CD4-positive, alpha-beta T cell treated with Interleukin-17A for 4 hours (primary cell): ENCODE data around the gene KCNMB2.

Experiments used
- DNase-seq: peaks from one replicate; pipeline ENCODE4 v3.0.0-alpha.2; 2020; ENCODE audit warnings: mixed read lengths

The KCNMB2 gene

DNA sequence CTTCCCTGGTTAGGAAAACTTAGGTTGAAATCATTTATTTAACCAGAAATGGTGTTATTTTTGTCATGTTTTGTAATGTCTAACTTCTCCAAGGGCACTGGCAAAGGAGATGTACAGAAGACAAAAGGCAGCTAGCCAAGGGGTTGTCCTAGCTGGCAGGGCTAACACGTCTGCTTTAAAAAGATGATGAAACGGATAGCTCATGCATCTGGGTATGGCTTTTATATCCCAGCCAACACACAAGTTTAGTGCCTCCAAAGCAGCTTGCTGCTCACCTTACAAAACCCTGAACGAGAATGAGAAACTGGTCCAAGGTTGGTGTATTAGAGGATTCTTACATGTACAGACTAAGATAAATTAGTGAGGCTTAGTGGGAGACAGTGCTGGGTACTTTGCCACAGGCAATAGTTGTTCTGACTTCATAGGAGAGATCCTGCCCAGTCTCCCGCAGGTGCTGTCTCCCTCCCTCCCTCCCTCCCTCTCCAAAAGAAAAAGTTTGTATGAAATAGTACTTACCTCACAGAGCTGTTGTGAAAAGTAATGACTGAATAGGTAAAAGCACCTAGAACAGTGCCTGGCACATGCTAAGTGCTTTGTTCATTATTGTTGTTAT lies 47.8 kb downstream of the KCNMB2 start:
- no peak for DNase-seq

DNA sequence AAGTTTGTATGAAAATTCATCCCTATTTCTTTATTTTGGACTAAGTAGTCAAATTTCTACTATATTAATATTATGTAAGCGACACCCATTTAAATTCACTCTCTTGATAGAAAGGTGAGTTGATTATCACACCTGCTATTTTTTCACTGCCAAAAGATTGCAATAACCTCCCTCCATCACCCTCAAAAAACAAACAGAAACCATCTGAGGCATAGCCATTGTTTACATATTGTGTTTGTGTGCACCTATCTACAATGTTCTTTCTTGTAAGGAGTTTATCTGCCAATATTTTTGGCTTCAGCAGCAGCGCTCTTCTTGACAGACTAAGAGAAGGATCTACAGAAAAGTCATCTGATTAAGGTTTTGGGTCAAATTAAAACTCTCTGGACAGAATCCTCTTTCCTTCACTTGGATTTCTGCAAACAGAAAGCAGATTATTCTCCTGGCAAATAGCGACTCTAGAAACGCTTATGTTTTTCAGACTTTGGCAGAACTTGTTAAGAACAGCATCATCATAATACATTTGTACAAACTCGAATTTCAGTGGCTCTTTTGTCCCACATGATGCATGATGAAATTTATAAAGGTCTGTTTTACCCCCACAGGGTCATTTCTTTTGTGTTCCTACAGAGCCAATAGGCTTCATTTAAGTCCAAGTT lies 48.6 kb downstream of the KCNMB2 start:
- DNase-seq: no peak

DNA sequence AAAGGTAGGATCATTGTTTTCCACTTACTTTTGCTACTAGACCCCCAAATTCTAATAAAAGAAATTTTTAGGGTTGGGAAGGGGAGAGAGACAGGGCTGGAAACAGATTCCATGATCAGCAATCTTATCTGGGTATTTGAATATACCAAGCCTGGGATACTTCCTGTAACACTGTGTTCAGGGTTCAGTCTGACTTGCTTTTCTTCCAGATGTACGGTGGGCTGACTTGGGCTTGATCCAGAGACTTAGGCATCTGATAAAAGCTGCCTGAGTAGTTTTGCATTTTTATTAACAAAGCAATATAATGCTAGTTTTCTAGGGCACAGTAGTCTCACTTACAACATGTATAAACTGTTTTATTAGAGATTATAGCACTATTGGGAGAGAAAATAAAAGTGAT lies 49.2 kb downstream of the KCNMB2 start:
- DNase-seq: no peak

DNA sequence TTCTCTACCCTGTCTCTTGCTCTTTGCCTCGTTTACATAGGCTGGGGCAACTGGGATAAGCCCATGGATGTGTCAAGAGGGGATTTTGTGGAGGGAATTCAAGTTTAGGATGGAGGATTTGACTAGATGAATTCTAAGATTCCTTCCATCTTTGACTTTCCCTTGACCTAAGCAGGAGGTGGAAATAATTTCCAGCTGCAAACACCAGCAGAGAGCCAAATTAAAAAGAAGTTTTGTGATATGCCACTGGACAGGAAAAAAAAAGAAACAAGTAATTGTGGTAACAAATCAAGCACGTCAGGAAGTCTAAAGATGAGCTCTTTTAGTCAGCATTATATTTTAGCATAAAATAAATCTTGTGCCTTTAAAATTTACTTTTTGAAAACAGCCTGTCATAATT lies 49.8 kb downstream of the KCNMB2 start:
- no peak for DNase-seq

DNA sequence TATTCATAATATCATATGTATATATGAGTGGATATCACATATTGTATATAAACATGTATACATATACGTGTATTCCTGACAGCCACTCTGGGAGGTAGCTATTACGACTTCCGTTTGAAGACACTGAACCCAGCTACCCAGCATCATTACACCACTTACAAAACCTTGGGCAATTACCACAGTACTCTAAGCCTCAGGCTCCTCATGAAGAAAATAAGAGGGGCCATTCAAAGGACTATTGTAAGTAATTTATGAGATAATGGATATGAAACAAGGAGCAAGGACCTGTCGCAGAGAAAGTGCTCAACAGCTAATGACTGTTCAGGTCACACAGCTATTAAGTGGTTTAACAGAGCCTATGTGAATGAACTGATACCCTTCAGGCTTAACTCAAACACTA lies 52.4 kb downstream of the KCNMB2 start:
- DNase-seq: no peak

DNA sequence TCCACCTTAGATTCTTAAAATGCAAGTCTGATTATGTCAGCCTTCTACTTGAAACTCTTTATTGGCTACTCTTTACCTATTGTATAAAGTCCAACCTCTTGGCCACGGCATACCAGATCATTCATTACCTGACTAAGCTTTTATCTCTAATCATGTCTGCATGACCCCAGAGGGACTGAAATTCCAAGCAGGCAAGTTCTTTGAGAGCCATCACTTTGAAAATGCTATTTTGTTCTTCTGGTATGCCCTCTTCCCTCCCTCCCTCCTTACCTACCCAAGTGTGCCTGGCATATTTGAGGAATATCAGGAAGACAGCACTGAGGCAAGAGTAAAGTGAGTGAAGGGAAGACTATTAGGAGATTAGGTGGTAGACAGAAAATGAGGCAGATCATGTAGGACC lies 57.5 kb downstream of the KCNMB2 start:
- no peak for DNase-seq

DNA sequence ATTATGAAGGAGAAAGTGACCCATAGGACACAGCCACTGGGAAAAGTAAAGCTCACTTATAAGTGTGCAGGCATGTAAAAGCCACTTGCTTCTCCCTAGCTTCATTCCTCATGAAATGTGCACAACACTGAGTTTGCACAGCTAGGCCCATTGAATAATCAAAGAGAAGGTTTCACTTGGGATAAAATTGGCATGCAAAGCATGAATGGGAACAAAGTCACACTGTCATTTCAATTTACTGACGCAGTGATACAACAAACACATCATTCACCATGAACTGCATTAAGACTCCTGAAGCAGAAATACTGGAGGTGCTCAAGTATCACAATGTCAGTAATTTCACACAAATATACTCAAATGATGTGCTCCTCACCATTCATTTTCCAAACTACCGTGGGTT lies 61.1 kb downstream of the KCNMB2 start:
- DNase-seq: no peak

DNA sequence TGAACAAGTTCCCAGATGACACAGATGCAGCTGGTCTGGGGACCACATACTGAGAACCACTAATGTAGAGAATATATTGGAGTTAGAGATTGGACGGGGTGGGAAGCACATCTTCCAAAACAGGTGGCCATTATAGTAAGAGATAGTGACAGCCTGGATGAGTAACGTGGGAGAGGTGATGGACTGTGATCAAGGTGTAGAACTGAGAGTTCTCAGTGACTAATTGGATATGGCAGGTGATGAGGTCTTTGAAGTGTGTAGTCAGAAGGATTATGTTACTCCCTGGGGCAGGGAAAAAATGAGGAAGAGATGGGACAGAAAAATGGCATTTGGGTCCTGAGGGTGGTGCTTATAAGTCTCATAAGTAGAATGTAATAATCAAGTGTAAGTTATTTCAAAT lies 66.6 kb downstream of the KCNMB2 start:
- no peak for DNase-seq

DNA sequence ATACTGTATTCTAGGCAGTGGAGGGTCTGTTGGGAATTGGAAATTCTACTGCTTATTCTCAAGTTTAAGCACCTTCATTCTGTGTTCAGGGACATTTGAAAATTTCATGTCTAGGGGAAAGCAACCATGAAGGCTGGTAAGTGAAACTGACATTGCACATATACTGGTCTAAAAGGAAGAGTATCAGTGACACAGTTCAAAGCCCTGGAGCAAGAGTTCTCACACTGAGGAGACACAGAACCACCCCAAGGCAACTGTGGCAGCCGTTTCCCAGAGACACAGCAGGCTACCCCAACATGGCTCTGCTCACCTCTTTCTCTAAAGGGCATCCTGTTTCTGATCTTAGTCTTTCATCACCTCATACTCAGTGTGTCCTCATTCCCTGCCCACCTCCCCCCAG lies 67.5 kb downstream of the KCNMB2 start:
- DNase-seq: no peak

DNA sequence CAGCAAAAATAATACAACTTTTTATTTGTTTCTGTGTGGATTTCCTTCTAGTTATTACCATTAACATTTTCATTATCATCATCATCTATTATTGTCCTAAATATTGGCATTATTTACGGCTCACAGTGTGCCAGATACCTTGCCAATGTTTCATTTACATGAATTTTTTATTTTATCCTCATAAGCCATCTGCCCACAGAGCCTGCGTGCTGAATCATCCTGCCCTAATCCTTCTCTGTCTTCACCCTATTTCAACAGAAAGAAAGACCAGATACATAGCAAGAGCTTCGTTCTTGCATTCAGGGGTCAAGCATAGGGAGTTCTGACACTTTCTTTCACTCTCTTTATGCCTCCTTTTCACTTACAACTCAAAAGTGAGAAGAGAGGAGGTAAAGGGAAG lies 82.0 kb downstream of the KCNMB2 start:
- DNase-seq: no peak

DNA sequence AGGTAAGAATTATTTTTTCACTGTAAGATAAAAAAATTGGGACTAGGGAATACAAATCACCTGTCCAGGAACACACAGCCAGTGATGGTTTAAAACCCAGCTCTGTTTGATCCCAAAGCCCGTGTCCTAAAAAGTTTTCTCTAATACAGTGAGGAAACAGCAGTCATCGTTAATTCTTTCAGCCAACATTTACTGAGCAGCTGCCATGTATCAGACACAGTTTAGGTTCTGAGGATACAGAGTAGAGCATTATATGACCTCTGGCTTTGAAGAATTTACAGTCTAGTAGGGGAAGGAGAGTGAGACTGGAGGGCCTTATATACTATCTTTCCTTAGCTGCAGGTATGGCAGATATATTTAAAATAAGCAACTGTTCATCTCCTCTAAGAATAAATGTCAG lies 82.7 kb downstream of the KCNMB2 start:
- DNase-seq: no peak

DNA sequence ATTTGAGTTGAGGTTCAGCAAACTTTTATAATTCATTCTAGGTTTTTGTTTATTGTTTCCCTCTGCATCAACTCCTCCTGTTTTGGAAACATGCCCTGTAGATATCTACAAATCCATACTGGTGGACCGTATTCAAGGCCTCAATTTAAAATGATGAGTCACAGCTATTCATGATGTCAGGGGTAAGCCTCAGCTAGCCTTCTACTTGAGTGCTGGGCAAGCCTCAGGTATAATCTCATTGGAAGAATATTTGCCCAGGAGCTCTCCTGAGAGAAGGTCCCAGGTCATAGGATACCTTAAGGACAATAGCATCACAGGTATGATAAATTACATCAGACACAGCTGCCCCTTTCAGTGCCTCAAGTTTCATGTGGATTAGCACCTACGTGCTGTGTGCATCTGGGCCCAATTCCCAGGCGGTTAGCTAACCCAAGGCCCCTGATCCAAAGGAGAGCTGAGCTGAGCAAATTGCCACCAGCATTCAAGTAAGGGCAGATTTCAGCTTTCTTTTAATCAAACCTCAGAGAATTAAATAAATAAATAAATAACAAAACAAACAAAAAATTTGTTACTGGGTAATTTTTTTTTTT lies 87.5 kb downstream of the KCNMB2 start:
- DNase-seq: no peak

DNA sequence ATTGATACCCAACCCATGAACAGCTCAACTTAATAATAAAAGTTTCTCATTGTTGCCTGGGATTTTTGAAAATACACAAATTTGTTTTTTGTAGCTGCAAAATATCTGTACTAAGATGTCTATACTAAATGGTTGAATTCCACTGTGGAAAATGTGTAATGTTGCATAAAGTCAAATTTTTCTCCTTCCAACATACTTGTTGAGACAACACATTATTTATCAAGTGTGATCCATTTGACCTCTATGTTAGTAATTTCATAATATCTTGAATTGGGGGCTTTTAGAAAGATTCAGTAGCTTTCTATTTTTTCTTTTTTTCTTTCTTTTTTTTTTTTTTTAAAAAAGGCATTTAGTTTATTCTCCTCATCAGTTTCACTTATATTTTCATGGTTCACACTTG lies 88.0 kb downstream of the KCNMB2 start:
- no peak for DNase-seq

DNA sequence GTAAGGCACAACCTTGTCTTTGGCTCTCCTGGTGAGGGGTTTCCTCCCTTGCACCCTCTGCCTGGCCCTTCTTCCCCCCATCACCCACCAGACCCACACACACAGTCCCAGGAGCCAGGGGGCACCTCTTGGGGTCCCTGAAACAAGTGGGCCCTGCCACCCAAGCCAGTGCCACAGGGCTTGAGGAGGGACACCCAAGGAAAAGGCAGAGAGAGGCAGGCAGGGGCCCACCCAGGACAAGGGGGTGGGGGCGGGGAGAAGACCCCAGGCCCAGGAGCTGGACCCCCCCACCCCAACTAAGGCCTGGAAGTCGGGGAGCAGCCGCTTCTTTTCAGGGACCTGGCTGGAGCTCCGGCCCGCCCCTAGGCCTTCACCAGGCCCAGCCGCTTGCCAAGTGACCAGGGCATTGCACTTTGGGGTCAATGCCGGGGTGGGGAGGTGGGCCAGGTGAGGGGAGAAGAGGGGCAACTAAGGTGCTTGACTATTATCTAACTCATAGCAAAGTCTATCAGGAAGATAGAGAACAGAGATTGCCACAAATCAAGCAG lies 88.9 kb downstream of the KCNMB2 start:
- no peak for DNase-seq

DNA sequence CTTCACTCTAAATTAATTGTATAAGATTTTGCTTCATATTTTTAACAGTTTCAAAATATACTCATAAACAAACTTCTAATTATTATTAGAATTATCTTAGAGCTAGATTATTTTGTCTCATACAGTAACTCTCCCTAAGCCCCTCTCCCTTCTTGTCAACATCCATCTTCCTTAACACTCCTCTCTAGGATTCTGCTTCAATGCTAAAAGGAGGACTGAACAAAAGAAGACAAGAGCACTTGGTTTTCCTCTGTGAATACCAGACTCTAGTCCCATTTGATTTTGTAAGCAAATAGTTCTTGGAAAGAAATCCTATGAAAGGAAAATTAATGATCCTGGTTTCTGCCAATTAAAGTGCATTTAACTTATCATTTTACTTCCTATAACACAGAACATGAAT lies 91.8 kb downstream of the KCNMB2 start:
- DNase-seq: no peak

DNA sequence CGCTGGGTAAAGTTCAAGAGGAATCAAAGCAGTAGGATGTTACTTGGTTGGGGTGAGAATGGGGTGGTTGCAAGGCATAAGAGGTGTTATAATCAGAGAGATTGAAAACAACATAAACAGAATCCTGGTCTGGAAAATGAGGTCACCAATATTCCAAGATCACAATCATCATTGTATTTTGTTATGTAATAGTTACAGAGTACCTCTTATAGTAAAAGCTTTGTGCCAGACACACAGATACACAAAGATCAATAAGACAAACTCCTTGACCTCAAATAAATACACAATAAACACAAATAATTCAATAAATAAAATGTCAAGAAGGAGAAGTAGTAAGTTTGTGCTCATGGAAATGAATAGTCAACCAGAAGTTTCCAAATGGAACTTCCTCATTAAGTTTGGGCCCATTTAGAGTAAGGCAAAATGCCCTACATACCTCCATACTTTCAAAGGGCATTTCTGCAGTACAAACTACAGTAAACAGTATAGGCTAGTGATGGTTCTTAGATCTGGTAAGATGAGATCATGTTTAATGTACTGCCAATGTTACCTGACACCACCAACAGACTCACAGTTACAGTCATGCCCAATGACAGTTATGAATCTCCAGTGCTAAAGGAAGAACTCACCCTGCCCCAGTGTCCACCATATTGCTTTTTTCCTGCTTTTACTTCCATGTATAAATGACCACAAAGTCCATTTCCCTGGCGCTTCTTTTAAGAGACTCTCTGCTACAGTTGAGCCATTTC lies 93.4 kb downstream of the KCNMB2 start:
- no peak for DNase-seq

DNA sequence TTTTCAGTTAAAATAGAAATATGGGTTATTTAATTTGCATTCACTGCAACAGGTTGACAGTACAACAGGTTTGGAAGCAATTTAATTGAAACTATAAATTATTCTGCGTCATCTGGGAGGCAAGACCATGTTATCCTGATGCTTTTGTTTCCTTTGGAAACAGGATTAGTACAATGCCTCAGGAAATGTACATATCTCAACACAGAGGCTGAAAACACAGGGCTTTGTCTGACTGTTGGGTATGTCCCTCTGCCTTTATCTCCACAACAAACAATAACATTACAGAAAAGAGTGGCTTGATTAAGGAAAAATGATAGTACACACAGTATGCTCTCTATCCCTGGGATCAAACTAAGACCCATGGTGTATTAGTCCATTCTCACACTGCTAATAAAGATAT lies 95.7 kb downstream of the KCNMB2 start:
- no peak for DNase-seq

DNA sequence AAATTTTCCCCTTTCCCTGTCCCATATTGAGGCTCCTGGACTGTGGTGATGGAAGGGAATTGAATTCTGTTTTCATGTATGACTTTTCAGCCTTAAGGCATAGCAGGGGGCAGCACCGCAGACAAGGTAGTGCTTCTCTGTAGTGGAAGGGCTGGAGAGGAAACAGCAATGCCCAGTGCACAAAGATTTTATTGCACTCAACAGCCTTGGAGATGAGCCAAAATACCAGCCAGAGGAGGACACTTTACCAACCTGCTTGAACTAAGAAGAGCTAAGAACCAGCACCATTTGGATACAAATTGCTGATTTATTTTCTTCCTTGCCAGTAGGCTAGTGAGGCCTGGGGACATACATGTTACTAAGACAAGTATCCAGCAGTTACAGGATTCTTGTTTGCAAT lies 98.7 kb downstream of the KCNMB2 start:
- no peak for DNase-seq

DNA sequence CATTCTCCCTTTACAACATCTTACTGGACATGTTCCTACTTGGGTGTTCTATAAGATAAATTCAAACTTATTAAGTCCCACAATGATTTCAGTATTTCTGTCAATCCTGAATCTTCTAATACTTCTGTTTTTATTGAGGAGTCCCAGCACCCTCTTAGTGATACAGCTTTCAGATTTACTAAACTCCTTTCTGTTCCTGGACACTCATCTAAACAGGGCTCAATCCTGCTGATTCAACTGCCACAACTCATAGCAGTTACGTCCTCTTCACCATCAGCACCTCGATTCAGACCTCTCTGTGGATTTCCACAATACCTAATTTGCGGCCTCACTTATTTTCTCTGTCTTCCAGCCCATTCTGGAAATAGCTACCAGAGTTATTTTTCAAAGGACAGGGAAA lies 101.6 kb downstream of the KCNMB2 start:
- DNase-seq: no peak

DNA sequence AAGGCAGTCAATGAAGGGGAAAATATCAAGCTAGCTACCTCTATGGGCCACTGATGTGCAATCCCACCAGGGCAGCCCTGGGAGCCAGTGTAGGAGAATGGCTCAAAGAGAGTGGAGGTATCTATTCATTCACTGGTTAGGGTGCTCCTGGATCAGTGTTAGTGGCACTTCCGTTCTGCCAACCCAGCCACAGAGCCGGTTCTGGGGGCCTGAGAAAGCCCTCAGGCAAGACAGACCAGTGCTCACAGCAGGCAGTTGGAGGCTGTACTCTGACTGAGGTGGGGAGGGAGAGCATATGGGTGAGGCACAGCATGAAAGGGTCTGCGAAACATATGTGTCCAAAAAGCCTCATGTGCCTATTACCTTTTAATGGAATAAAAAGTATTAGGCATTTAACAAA lies 109.3 kb downstream of the KCNMB2 start:
- DNase-seq: no peak

DNA sequence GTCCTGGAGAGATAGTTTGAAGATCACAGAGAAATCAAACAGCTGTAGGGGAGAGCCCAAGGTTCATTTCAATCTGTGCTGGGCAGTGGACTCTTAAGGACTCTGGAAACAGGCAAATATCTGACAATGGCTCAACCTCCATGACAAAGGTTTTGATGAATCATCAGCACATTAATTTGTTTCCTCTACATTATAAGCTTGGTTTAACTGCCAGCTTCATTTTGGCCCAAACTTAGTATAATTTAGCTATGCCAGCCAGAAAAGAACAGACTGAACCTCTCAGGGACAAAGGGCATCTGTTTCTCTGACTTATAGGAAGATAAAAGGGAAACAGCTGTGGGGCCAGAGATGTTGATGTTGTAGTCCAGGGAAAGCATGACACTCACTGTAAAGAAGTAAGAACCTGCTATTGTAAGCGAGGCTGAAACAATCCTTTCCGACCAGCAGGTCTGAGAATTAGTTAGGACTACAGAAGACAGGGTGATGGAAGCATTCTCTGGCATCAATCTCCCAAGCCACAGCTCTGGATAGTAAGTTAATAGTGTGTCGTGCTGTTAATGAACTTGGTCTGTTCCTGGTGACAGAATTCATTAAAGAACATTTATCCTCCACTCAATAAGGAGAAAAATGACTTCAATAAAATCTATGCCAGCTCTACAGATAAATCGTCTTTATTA lies 110.1 kb downstream of the KCNMB2 start:
- DNase-seq: no peak

DNA sequence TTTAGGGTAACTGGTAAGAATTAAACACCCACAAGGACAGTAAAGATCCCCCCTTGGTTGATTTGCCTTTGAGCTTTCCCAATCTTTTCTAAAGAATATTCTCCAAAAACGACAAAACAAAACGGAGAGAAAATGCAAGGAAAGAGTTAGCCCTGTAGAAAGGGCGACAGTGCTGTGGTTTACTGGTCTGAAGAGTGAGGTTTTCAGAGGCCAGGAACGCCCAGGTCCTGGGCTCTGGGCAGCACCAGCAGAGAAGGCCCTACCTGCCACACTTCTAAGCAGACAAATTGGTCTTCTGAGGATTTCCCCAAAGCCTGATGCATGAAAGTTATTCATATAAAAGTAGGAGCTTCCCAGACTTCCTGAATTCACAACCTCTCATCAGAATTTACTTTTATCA lies 119.3 kb downstream of the KCNMB2 start:
- no peak for DNase-seq

DNA sequence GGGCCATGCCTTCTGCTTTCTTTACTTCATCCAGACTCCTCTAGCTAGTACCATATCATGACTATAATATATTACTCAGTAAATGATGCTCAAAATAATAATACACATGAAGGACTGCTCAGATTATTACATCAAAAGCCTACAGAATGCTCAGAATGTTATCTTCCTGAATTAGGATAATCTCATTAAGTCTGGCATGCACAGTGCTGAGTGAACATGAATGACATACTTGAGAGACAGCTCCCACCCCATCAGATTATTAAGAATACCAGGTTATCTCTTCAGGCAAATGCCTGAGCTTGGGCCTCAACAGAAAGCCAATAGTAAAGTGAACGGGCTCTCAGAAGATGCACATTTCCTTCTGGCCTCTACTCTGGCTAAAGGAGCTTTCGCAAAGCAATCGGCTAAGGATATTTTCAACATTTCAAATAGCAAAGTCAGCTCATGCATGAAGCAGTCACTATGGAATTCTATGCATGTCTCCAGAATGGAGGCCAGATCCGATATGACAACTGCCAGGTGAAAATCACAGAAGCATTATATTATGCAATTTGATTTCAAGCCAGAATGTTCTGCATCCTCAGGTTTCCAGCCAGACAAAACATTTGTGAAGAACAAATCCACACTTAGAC lies 122.6 kb downstream of the KCNMB2 start:
- no peak for DNase-seq
